ENCODE data around the gene CACNA2D3. TPM values are rescaled to one million over a fixed set of nuclear protein-coding genes. Genes with fewer than 3 reads are reported as not detected.

The CACNA2D3 gene
- total and polyA plus RNA-seq, 7 experiments from 2014 or later = 0.27 to 4.1 TPM; not detected in 5

DNA sequence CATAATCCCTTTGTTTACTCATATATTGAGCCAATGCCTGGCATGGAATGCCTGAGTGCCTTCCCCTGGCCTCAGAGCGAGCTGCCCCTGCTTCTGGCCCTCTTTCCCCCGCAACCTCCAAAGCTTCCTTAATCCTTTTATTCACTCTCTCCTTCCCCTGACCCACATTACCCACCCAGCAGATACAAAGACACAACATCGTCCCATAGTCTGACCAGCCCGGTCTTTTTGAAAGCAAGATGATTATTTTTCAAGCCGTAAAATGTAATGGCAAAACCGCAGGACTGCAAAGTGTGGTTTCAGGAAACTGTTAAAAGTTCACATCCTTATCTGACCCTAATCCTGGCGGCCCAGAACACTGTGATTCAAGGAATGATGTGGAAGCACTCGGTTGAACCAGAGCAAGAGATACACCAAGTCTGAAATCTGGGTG is 883.9 kb downstream of the CACNA2D3 start:
- DNase-seq (no peak), ATAC-seq (no peak)
- Mint-ChIP-seq H3K4me1 (no peaks in the 10 kb centered on the region), H3K36me3 (no peaks in the 10 kb centered on the region), H3K4me3 (no peak overlapping the region), H3K27ac (no peak overlapping the region), H3K9me3 (peaks cover 0 to 12% (median 1%) of the 10 kb centered on the region in 11 donors), H3K27me3 (peaks cover 0 to 11% (median 6%) of the 10 kb centered on the region in 5 donors)
- Histone ChIP-seq H3K27me3 (ENCODE audit: control insufficient read depth in 2 of 2, insufficient read depth in 2 of 2, low read length in 2 of 2) (no peaks in the 10 kb centered on the region), H3K27ac (ENCODE audit: low read depth, low read length) (no peak overlapping the region), H3K4me3 (ENCODE audit: low read length) (no peak overlapping the region), H3K36me3 (ENCODE audit: control insufficient read depth in 2 of 3, insufficient read depth in 3 of 3, low read length in 3 of 3) (no peaks in the 10 kb centered on the region), H3K9me3 (ENCODE audit: control insufficient read depth in 2 of 3, low read length in 3 of 3) (no peaks in the 10 kb centered on the region), H3K4me1 (ENCODE audit: control insufficient read depth in 2 of 2, insufficient read depth in 2 of 2, low read length in 2 of 2) (no peaks in the 10 kb centered on the region)
- POLR2A ChIA-PET = no interaction called here
- CTCF ChIA-PET = interaction anchor here (0.7 kb wide), 1 partner anchor 425 kb away, joined by 3 read pairs; no protein-coding TSS in a partner anchor
- intact Hi-C loops (cut with micrococcal nuclease) = no loop called here

DNA sequence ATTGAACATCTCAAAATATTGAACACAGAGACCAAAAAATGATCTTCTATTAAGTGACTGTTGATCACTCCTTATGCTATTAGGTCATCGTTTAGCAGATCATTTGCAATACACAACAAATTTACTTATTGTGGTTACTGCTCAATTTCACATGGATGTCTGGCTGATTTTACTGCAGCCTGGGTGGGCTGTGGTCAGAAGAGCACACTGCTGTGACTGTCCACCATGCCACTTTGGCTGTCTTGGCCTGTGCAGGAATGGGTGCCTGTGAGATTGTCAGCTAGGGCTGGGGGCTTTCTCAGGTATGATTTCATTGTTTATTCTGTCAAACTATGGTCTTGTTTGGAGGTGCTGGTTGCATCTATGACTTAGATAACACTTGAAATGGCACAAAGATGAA is 885.6 kb downstream of the CACNA2D3 start:
- Mint-ChIP-seq H3K9me3 (peaks cover 0 to 13% (median 1%) of the 10 kb centered on the region in 11 donors), H3K36me3 (no peaks in the 10 kb centered on the region), H3K27me3 (peaks cover 0 to 15% (median 6%) of the 10 kb centered on the region in 5 donors), H3K4me1 (no peaks in the 10 kb centered on the region), H3K27ac (no peak overlapping the region), H3K4me3 (no peak overlapping the region)
- intact Hi-C loops (cut with micrococcal nuclease) = no loop called here
- Histone ChIP-seq H3K27ac (ENCODE audit: low read depth, low read length) (no peak overlapping the region), H3K36me3 (ENCODE audit: control insufficient read depth in 2 of 3, insufficient read depth in 3 of 3, low read length in 3 of 3) (no peaks in the 10 kb centered on the region), H3K4me3 (ENCODE audit: low read length) (no peak overlapping the region), H3K9me3 (ENCODE audit: control insufficient read depth in 2 of 3, low read length in 3 of 3) (no peaks in the 10 kb centered on the region), H3K4me1 (ENCODE audit: control insufficient read depth in 2 of 2, insufficient read depth in 2 of 2, low read length in 2 of 2) (no peaks in the 10 kb centered on the region), H3K27me3 (ENCODE audit: control insufficient read depth in 2 of 2, insufficient read depth in 2 of 2, low read length in 2 of 2) (no peaks in the 10 kb centered on the region)
- POLR2A ChIA-PET = no interaction called here
- DNase-seq = no peak
- ATAC-seq = no peak
- CTCF ChIA-PET = no interaction called here

DNA sequence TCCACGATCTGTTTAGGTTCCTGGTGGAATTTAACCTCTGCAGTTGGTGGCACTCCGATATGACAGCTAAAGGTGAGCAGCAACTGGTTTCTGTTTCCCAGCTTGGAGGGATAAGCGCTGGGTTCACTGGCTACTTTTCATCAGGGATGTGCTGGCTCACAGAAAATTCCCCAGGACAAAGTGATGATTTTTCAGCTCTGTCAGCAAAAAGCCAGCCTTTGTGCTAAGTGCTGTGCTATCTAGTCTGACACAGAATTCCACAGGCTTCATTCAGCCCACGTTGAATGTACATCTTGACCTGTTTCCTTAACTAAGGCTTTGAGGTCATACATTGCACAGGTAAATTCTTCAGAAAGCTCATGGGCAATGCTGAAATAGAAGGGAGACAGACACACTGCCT is 887.0 kb downstream of the CACNA2D3 start:
- H3K27ac Mint-ChIP-seq = no peak overlapping the region
- no peaks in the 10 kb centered on the region for H3K4me1 ChIP-seq (ENCODE audit: control insufficient read depth in 2 of 2, insufficient read depth in 2 of 2, low read length in 2 of 2)
- no peak overlapping the region for H3K4me3 Mint-ChIP-seq
- POLR2A ChIA-PET = no interaction called here
- H3K9me3 ChIP-seq (ENCODE audit: control insufficient read depth in 2 of 3, low read length in 3 of 3) = no peaks in the 10 kb centered on the region
- DNase-seq (no peak), ATAC-seq (no peak)
- H3K9me3 Mint-ChIP-seq = peaks cover 0 to 15% (median 1%) of the 10 kb centered on the region in 11 donors
- intact Hi-C loops (cut with micrococcal nuclease) = no loop called here
- CTCF ChIA-PET = no interaction called here
- H3K36me3 ChIP-seq (ENCODE audit: control insufficient read depth in 2 of 3, insufficient read depth in 3 of 3, low read length in 3 of 3) = no peaks in the 10 kb centered on the region
- H3K4me1 Mint-ChIP-seq = no peaks in the 10 kb centered on the region
- no peak overlapping the region for H3K4me3 ChIP-seq (ENCODE audit: low read length)
- no peaks in the 10 kb centered on the region for H3K27me3 ChIP-seq (ENCODE audit: control insufficient read depth in 2 of 2, insufficient read depth in 2 of 2, low read length in 2 of 2)
- H3K36me3 Mint-ChIP-seq = no peaks in the 10 kb centered on the region
- no peak overlapping the region for H3K27ac ChIP-seq (ENCODE audit: low read depth, low read length)
- peaks cover 0 to 15% (median 6%) of the 10 kb centered on the region in 5 donors for H3K27me3 Mint-ChIP-seq

DNA sequence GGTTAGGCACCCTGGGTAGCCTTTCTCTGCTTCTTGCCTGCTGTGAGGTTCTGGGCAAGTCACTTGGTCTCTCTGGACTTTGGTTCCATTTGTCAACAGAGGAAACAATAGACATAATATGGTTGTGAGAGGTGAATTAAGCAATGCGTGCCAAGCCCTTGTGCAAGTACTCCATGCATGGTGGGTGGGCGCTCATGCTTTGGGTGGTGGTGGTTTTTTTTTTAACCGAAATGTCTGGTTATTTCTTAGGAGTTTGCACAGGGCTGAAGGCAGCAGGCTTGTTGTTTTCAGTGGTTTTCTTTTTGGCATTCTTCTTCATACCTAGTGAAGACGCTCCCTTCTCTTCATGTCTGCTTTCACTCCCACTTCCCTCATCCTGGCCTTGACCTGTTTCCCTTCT is 889.7 kb downstream of the CACNA2D3 start:
- H3K36me3 ChIP-seq (ENCODE audit: control insufficient read depth in 2 of 3, insufficient read depth in 3 of 3, low read length in 3 of 3) = no peaks in the 10 kb centered on the region
- H3K27ac ChIP-seq (ENCODE audit: low read depth, low read length) = no peak overlapping the region
- no peaks in the 10 kb centered on the region for H3K36me3 Mint-ChIP-seq
- CTCF ChIA-PET = no interaction called here
- no peaks in the 10 kb centered on the region for H3K4me1 Mint-ChIP-seq
- H3K4me1 ChIP-seq (ENCODE audit: control insufficient read depth in 2 of 2, insufficient read depth in 2 of 2, low read length in 2 of 2) = no peaks in the 10 kb centered on the region
- ATAC-seq (no peak), DNase-seq (no peak)
- H3K9me3 ChIP-seq (ENCODE audit: control insufficient read depth in 2 of 3, low read length in 3 of 3) = no peaks in the 10 kb centered on the region
- no peak overlapping the region for H3K27ac Mint-ChIP-seq
- intact Hi-C loops (cut with micrococcal nuclease) = no loop called here
- H3K4me3 ChIP-seq (ENCODE audit: low read length) = no peak overlapping the region
- peaks cover 0 to 7% (median 0%) of the 10 kb centered on the region in 5 donors for H3K27me3 Mint-ChIP-seq
- peaks cover 0 to 15% (median 0%) of the 10 kb centered on the region in 11 donors for H3K9me3 Mint-ChIP-seq
- no peak overlapping the region for H3K4me3 Mint-ChIP-seq
- POLR2A ChIA-PET = no interaction called here
- no peaks in the 10 kb centered on the region for H3K27me3 ChIP-seq (ENCODE audit: control insufficient read depth in 2 of 2, insufficient read depth in 2 of 2, low read length in 2 of 2)

DNA sequence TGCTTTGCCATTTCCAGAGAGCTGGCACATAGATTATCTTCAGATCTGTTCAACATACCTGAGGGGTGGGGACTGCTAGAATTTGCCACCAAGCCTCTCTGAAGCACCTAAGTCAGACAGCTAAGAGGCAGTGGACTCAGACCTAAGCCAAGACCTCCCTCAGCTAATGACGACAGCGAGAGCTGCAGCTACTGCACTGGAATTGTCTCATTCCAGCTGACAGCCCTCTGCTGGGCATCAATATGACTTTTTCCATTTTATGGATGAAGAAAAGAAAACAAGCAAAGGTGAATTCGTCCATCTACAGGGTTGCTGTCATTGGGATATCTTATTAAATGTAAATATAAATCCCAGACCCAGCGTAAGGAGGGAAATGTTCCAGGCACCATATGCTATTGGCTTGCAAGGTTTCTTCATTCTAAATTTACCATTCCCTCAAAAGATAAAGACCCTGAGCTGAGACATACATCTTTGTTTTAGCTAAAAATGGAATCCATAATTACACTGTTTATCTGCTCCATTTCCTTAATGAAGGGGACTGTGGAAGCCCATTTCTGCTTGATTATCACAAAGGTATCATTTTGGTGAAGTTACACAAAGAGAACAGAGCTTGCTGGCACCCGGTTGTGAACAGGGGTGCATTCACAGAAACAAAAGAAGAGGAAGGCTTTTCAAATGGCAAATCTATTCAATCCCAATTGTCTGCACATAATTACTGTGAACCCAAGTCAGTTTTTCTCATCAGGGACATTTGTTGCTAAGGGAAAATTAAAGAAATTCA is 891.0 kb downstream of the CACNA2D3 start:
- Histone ChIP-seq H3K36me3 (ENCODE audit: control insufficient read depth in 2 of 3, insufficient read depth in 3 of 3, low read length in 3 of 3) (no peaks in the 10 kb centered on the region), H3K27me3 (ENCODE audit: control insufficient read depth in 2 of 2, insufficient read depth in 2 of 2, low read length in 2 of 2) (no peaks in the 10 kb centered on the region), H3K9me3 (ENCODE audit: control insufficient read depth in 2 of 3, low read length in 3 of 3) (no peaks in the 10 kb centered on the region), H3K4me3 (ENCODE audit: low read length) (no peak overlapping the region), H3K4me1 (ENCODE audit: control insufficient read depth in 2 of 2, insufficient read depth in 2 of 2, low read length in 2 of 2) (no peaks in the 10 kb centered on the region), H3K27ac (ENCODE audit: low read depth, low read length) (no peak overlapping the region)
- H3K36me3 Mint-ChIP-seq = no peaks in the 10 kb centered on the region
- no peak overlapping the region for H3K27ac Mint-ChIP-seq
- H3K27me3 Mint-ChIP-seq = peaks cover 0 to 4% (median 0%) of the 10 kb centered on the region in 5 donors
- CTCF ChIA-PET = no interaction called here
- no peak for ATAC-seq
- H3K4me1 Mint-ChIP-seq = no peaks in the 10 kb centered on the region
- DNase-seq = no peak
- no peak overlapping the region for H3K4me3 Mint-ChIP-seq
- intact Hi-C loops (cut with micrococcal nuclease) = no loop called here
- H3K9me3 Mint-ChIP-seq = peaks cover 0 to 15% (median 0%) of the 10 kb centered on the region in 11 donors
- POLR2A ChIA-PET = no interaction called here

DNA sequence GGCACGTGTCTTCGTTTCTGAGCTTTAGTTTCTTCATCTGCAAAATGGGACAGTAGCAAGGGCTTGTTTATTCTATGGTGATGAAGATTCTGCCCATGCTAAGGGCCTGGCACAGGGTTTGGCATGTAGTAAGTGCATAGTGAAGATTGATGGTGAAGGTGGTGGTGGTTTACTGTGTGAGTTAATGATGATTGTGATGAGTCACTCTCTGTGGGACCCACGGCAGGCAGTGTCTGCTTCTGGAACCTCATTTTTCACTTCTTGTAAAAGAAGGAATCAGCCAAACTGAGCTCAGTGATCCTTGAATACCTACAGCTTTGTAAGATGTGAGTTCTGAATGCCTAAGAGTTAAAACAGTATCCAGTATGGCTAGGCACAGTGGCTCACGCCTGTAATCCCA is 891.7 kb downstream of the CACNA2D3 start:
- ATAC-seq = no peak
- Mint-ChIP-seq H3K27me3 (peaks cover 0 to 4% (median 0%) of the 10 kb centered on the region in 5 donors), H3K4me3 (no peak overlapping the region), H3K27ac (no peak overlapping the region), H3K4me1 (no peaks in the 10 kb centered on the region), H3K9me3 (peaks cover 0 to 15% (median 0%) of the 10 kb centered on the region in 11 donors), H3K36me3 (no peaks in the 10 kb centered on the region)
- no peak overlapping the region for H3K27ac ChIP-seq (ENCODE audit: low read depth, low read length)
- no peak for DNase-seq
- POLR2A ChIA-PET = no interaction called here
- H3K36me3 ChIP-seq (ENCODE audit: control insufficient read depth in 2 of 3, insufficient read depth in 3 of 3, low read length in 3 of 3) = no peaks in the 10 kb centered on the region
- H3K4me1 ChIP-seq (ENCODE audit: control insufficient read depth in 2 of 2, insufficient read depth in 2 of 2, low read length in 2 of 2) = no peaks in the 10 kb centered on the region
- no peak overlapping the region for H3K4me3 ChIP-seq (ENCODE audit: low read length)
- no peaks in the 10 kb centered on the region for H3K9me3 ChIP-seq (ENCODE audit: control insufficient read depth in 2 of 3, low read length in 3 of 3)
- CTCF ChIA-PET = no interaction called here
- intact Hi-C loops (cut with micrococcal nuclease) = no loop called here
- H3K27me3 ChIP-seq (ENCODE audit: control insufficient read depth in 2 of 2, insufficient read depth in 2 of 2, low read length in 2 of 2) = no peaks in the 10 kb centered on the region

DNA sequence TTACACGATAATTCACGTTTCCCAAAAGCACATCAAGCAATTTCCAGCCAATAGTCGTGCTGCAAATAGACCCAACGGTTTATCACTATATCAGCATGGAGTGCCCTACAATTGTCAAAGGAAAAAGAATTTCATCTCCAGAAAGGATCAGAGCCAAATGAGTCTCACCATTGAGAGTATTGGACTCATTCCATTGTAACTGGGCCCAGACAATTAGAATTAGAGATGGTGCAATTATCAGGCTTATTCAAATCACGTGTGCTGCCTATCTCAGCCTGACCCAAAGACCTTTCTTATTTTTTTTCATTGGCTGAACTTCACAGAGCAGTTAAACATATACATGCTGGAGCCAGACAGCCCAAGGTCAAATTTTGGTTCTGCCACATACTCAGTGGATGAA is 892.6 kb downstream of the CACNA2D3 start:
- Histone ChIP-seq H3K4me1 (ENCODE audit: control insufficient read depth in 2 of 2, insufficient read depth in 2 of 2, low read length in 2 of 2) (no peaks in the 10 kb centered on the region), H3K36me3 (ENCODE audit: control insufficient read depth in 2 of 3, insufficient read depth in 3 of 3, low read length in 3 of 3) (no peaks in the 10 kb centered on the region), H3K27me3 (ENCODE audit: control insufficient read depth in 2 of 2, insufficient read depth in 2 of 2, low read length in 2 of 2) (no peaks in the 10 kb centered on the region), H3K9me3 (ENCODE audit: control insufficient read depth in 2 of 3, low read length in 3 of 3) (no peaks in the 10 kb centered on the region), H3K27ac (ENCODE audit: low read depth, low read length) (no peak overlapping the region), H3K4me3 (ENCODE audit: low read length) (no peak overlapping the region)
- DNase-seq (no peak), ATAC-seq (no peak)
- Mint-ChIP-seq H3K27me3 (peaks cover 0 to 4% (median 0%) of the 10 kb centered on the region in 5 donors), H3K4me3 (no peak overlapping the region), H3K9me3 (peaks cover 0 to 15% (median 0%) of the 10 kb centered on the region in 11 donors), H3K4me1 (no peaks in the 10 kb centered on the region), H3K27ac (no peak overlapping the region), H3K36me3 (no peaks in the 10 kb centered on the region)
- ChIA-PET CTCF (no interaction called here), POLR2A (no interaction called here)
- intact Hi-C loops (cut with micrococcal nuclease) = no loop called here
